Measurements from ENCODE around the gene RUSC1.

- TF ChIP-seq CTCF (IDR thresholded peaks at IDR 0.05 in 4 of 5, conservative IDR thresholded peaks at IDR 0.05 in 1 of 5) (no peak), POLR2A (IDR thresholded peaks at IDR 0.05) (peak; percentile 84 to 89)
Measured at GRCh38 chr1:155273343-155274245, 47.1 kb upstream of the RUSC1 start, which contains the start of gene CLK2.

Measured in gastrocnemius medialis (tissue), 4 donors.